COLO668 (cell line): ENCODE data around the gene PIK3CB.
"Not testable (repeated sequence)": the region's sequence is repeated elsewhere in the genome, so short reads cannot be mapped to it uniquely, and the experiment has no call there.

Source experiments
- DNase-seq: peaks from one replicate; lab custom pipeline; 2025; ENCODE audit not compliant: unreplicated experiment; lab: John Stamatoyannopoulos, UW

The PIK3CB gene

GRCh38 chr3:138686771-138687221 lies 147.9 kb downstream of the PIK3CB start:
- no peak for DNase-seq

- DNase-seq, result no peak
Measured at GRCh38 chr3:138684396-138684795, 150.3 kb downstream of the PIK3CB start.

- DNase-seq, result no peak
Measured at GRCh38 chr3:138682648-138683047, 152.1 kb downstream of the PIK3CB start.

GRCh38 chr3:138681463-138682220 lies 153.1 kb downstream of the PIK3CB start:
- no peak for DNase-seq

GRCh38 chr3:138680974-138681373 lies 153.8 kb downstream of the PIK3CB start:
- not testable (repeated sequence) for DNase-seq

GRCh38 chr3:138678874-138679392 lies 155.8 kb downstream of the PIK3CB start:
- no peak for DNase-seq

- no peak for DNase-seq
Measured at GRCh38 chr3:138678086-138678485, 156.6 kb downstream of the PIK3CB start.

GRCh38 chr3:138675393-138675792 lies 159.3 kb downstream of the PIK3CB start:
- DNase-seq, result no peak

GRCh38 chr3:138673641-138674530 lies 160.8 kb downstream of the PIK3CB start:
- DNase-seq, result no peak

- no peak for DNase-seq
Measured at GRCh38 chr3:138670407-138670806, 164.3 kb downstream of the PIK3CB start.

GRCh38 chr3:138668107-138668506 lies 166.6 kb downstream of the PIK3CB start:
- DNase-seq, result no peak

- no peak for DNase-seq
Measured at GRCh38 chr3:138657508-138657907, 177.2 kb downstream of the PIK3CB start.

GRCh38 chr3:138653567-138653966 lies 181.2 kb downstream of the PIK3CB start:
- peak; percentile 2 for DNase-seq

- DNase-seq, result no peak
Measured at GRCh38 chr3:138649134-138649533, 185.6 kb downstream of the PIK3CB start.

- no peak for DNase-seq
Measured at GRCh38 chr3:138646513-138646912, 188.2 kb downstream of the PIK3CB start.

GRCh38 chr3:138646008-138646407 lies 188.7 kb downstream of the PIK3CB start:
- DNase-seq, result no peak

GRCh38 chr3:138642927-138643253 lies 191.8 kb downstream of the PIK3CB start:
- no peak for DNase-seq

GRCh38 chr3:138642226-138642926 lies 192.4 kb downstream of the PIK3CB start:
- no peak for DNase-seq

- no peak for DNase-seq
Measured at GRCh38 chr3:138640537-138640936, 194.2 kb downstream of the PIK3CB start.

GRCh38 chr3:138638641-138639040 lies 196.1 kb downstream of the PIK3CB start:
- no peak for DNase-seq

- no peak for DNase-seq
Measured at GRCh38 chr3:138629526-138629925, 205.2 kb downstream of the PIK3CB start.
